Panc1 (cell line): ENCODE measurements around the gene PDE10A. TPM values are rescaled to one million over a fixed set of nuclear protein-coding genes. Genes with fewer than 3 reads are reported as not detected.
A peak's percentile ranks its signal among the peaks of the same experiment; 100 is the strongest.

Experiments used
- ATAC-seq: fragments of 200-7000 bp; cut with Tn5 transposase; 2 replicates; pipeline ENCODE4 v1.9.1; 2020; ENCODE audit warnings: mild to moderate bottlenecking, moderate library complexity
- BruUV-seq: library from RNA; stranded (reverse); fragments of 400-500 nt; replicated peaks from 2 replicates; lab custom pipeline; 2021; lab: Mats Ljungman, UMichigan
- CTCF ChIA-PET: fragments of 300-600 bp; sonication (Branson Sonifier 250); formaldehyde crosslinking; loops from one replicate; lab custom pipeline; 2022; ENCODE audit warnings: antibody characterized with exemption; lab: Charles Lee
- POLR2A ChIA-PET: fragments of 300-600 bp; sonication (Branson Sonifier 250); formaldehyde crosslinking; loops from one replicate; lab custom pipeline; 2022; ENCODE audit warnings: antibody characterized with exemption; lab: Charles Lee
- DNase-seq: peaks from one replicate; pipeline ENCODE4 v3.0.0-alpha.2; 2010; ENCODE audit warnings: low read depth, low spot score
- H3K27ac ChIP-seq: 2 replicates; pipeline ENCODE4 v1.5.1; 2011; ENCODE audit warnings: mild to moderate bottlenecking, low read length, inconsistent platforms
- H3K27me3 ChIP-seq: fragments of 200-500 bp; sonication (Bioruptor generic); 2 replicates; pipeline ENCODE4 v1.6.0; 2014; ENCODE audit warnings: low read length, inconsistent platforms; ENCODE audit not compliant: control insufficient read depth, insufficient read depth
- H3K36me3 ChIP-seq: fragments of 200-500 bp; sonication (Bioruptor generic); 2 replicates; pipeline ENCODE4 v1.5.1; 2014; ENCODE audit warnings: inconsistent platforms, mild to moderate bottlenecking, low read length, moderate library complexity; ENCODE audit not compliant: control insufficient read depth, insufficient read depth
- H3K4me1 ChIP-seq: 2 replicates; pipeline ENCODE4 v1.5.1; 2011; ENCODE audit warnings: inconsistent platforms, mild to moderate bottlenecking, low read length, moderate library complexity; ENCODE audit not compliant: control insufficient read depth, insufficient read depth
- H3K4me3 ChIP-seq, 2 experiments: 2 replicates each; pipeline ENCODE4 v1.5.1; 2011 to 2012; ENCODE audit warnings: low read depth in 2 of 2, low read length in 2 of 2, mild to moderate bottlenecking in 2 of 2, inconsistent platforms in 1 of 2, moderate library complexity in 1 of 2
- H3K9me3 ChIP-seq: fragments of 200-500 bp; sonication (Bioruptor generic); 2 replicates; pipeline ENCODE4 v1.5.1; 2014; ENCODE audit warnings: low read depth, mild to moderate bottlenecking, inconsistent platforms, low read length, moderate library complexity; ENCODE audit not compliant: control insufficient read depth, insufficient read depth
- CTCF ChIP-seq: fragments of 450-650 bp; IDR thresholded peaks from 2 replicates; pipeline ENCODE4 v1.5.1; 2017; ENCODE audit warnings: mild to moderate bottlenecking
- POLR2AphosphoS5 ChIP-seq: IDR thresholded peaks from 2 replicates; pipeline ENCODE4 v1.6.1; 2012; ENCODE audit warnings: mild to moderate bottlenecking, low read depth, low read length, moderate library complexity
- REST ChIP-seq, 2 experiments: IDR thresholded peaks; 2 replicates each; pipeline ENCODE4 v1.6.1; 2011 to 2012; ENCODE audit warnings: low read depth in 2 of 2, control low read depth in 1 of 2, low read length in 1 of 2, mild to moderate bottlenecking in 1 of 2, moderate library complexity in 1 of 2; ENCODE audit not compliant: insufficient read depth in 1 of 2
- SIN3A ChIP-seq: IDR thresholded peaks from 2 replicates; pipeline ENCODE4 v1.6.1; 2012; ENCODE audit warnings: low read depth, mild to moderate bottlenecking, low read length, moderate library complexity, borderline replicate concordance; ENCODE audit not compliant: insufficient read depth
- TCF7L2 ChIP-seq: IDR thresholded peaks from 2 replicates; pipeline ENCODE4 v1.6.1; 2011; ENCODE audit warnings: mild to moderate bottlenecking, low read depth, low read length, inconsistent platforms
- in situ Hi-C: cut with HindIII; loops from 2 replicates; pipeline ENCODE4 v1.10.0; 2016; ENCODE audit warnings: low sequenced_read_pairs, low pct_unique_long_range_greater_than_20kb
- intact Hi-C: fragments of 100-400 bp; cut with micrococcal nuclease; formaldehyde crosslinking; loops from one replicate; pipeline ENCODE4 v1.10.0; 2022; ENCODE audit not compliant: unreplicated experiment
- total RNA-seq: library from RNA; stranded (reverse); gene quantifications from one replicate; pipeline ENCODE4 v1.2.1, GENCODE V29; 2021; ENCODE audit not compliant: unreplicated experiment

PDE10A gene
- total RNA-seq, 1 experiment from 2014 or later: 27.8 TPM

- Histone ChIP-seq H3K27me3 (no peaks in the 10 kb centered on the region), H3K4me3 (no peak overlapping the region), H3K36me3 (no peaks in the 10 kb centered on the region), H3K4me1 (peaks cover 62% of the 10 kb centered on the region), H3K9me3 (no peaks in the 10 kb centered on the region), H3K27ac (peak overlapping the region; percentile 59; the same call in 1 of the 2 replicates)
- BruUV-seq: no TSS peak
- ChIA-PET POLR2A (no interaction called here), CTCF (no interaction called here)
- intact Hi-C loops: no loop called here
- in situ Hi-C loops: no loop called here
- ATAC-seq (0 out of 2 replicates have a peak, but pooled peaks have one; percentile 13), DNase-seq (no peak)
- TF ChIP-seq SIN3A: no peak
- TF ChIP-seq POLR2AphosphoS5: no peak
- TF ChIP-seq CTCF: no peak
- TF ChIP-seq TCF7L2: no peak
- TF ChIP-seq REST (IDR thresholded peaks at IDR 0.05; ENCODE audit: insufficient read depth in 1 of 2, low read depth in 2 of 2, low read length in 1 of 2): no peak
Observed at GRCh38 chr6:165636402-165637048, 26.5 kb downstream of the PDE10A start.

GRCh38 chr6:165635965-165636364 lies 27.1 kb downstream of the PDE10A start:
- ATAC-seq (no peak), DNase-seq (no peak)
- ChIA-PET POLR2A (no interaction called here), CTCF (no interaction called here)
- intact Hi-C loops (no loop called here), in situ Hi-C loops (no loop called here)
- no peaks in the 10 kb centered on the region for H3K27me3 ChIP-seq
- no peak overlapping the region for H3K4me3 ChIP-seq
- H3K36me3 ChIP-seq: no peaks in the 10 kb centered on the region
- no peak for TF ChIP-seq POLR2AphosphoS5
- TF ChIP-seq TCF7L2: no peak
- no peak for TF ChIP-seq REST (IDR thresholded peaks at IDR 0.05; ENCODE audit: insufficient read depth in 1 of 2, low read depth in 2 of 2, low read length in 1 of 2)
- TF ChIP-seq CTCF: no peak
- TF ChIP-seq SIN3A: no peak
- no peaks in the 10 kb centered on the region for H3K9me3 ChIP-seq
- peak overlapping the region; percentile 59; the same call in 1 of the 2 replicates for H3K27ac ChIP-seq
- H3K4me1 ChIP-seq: peaks cover 60% of the 10 kb centered on the region
- no TSS peak for BruUV-seq
